Measurements from ENCODE around the gene LPP. TPM values are rescaled to one million over a fixed set of nuclear protein-coding genes. Genes with fewer than 3 reads are reported as not detected.

Gene LPP
- total RNA-seq, 1 experiment from 2014 or later, result 120 TPM

GRCh38 chr3:188396900-188397299 lies 242.9 kb downstream of the LPP start:
- POLR2A ChIA-PET, result no interaction called here
- no peak overlapping the region for H3K27ac Mint-ChIP-seq (ENCODE audit: unreplicated experiment)

GRCh38 chr3:188397766-188398705 lies 244.1 kb downstream of the LPP start:
- TF ChIP-seq CTCF (IDR thresholded peaks at IDR 0.05; ENCODE audit: insufficient read depth in 1 of 2, low read depth in 1 of 2, low read length in 1 of 2, severe bottlenecking in 1 of 2, unreplicated experiment in 1 of 2), result no peak
- peaks cover 20% of the 10 kb centered on the region for H3K4me1 ChIP-seq
- no peaks in the 10 kb centered on the region for H3K36me3 ChIP-seq (ENCODE audit: control insufficient read depth, insufficient read depth, low read length)
- no peak overlapping the region for H3K4me3 ChIP-seq (ENCODE audit: low read depth, low read length)
- no peaks in the 10 kb centered on the region for H3K9me3 ChIP-seq
- intact Hi-C loops (cut with micrococcal nuclease; ENCODE audit: unreplicated experiment), result no loop called here
- BruUV-seq (replicated peaks), result no TSS peak
- POLR2A ChIA-PET, result no interaction called here
- DNase-seq, result no peak
- H3K27me3 ChIP-seq (replicated peaks; ENCODE audit: control insufficient read depth, insufficient read depth, low read length), result no peaks in the 10 kb centered on the region
- H3K36me3 Mint-ChIP-seq (ENCODE audit: insufficient read depth, unreplicated experiment), result peaks cover 23% of the 10 kb centered on the region
- peaks cover 27% of the 10 kb centered on the region for H3K4me1 Mint-ChIP-seq (ENCODE audit: low read depth, unreplicated experiment)
- no peaks in the 10 kb centered on the region for H3K9me3 Mint-ChIP-seq (ENCODE audit: unreplicated experiment)
- no peak overlapping the region for H3K27ac Mint-ChIP-seq (ENCODE audit: unreplicated experiment)
- no peaks in the 10 kb centered on the region for H3K27me3 Mint-ChIP-seq (ENCODE audit: insufficient read depth, unreplicated experiment)
- no peak overlapping the region for H3K4me3 Mint-ChIP-seq (ENCODE audit: unreplicated experiment)
- CTCF ChIA-PET, result no interaction called here

More at GRCh38 chr3:188396900-188397299, 242.9 kb downstream of the LPP start:
- TF ChIP-seq CTCF (IDR thresholded peaks at IDR 0.05; ENCODE audit: insufficient read depth in 1 of 2, low read depth in 1 of 2, low read length in 1 of 2, severe bottlenecking in 1 of 2, unreplicated experiment in 1 of 2), result no peak
- H3K4me3 Mint-ChIP-seq (ENCODE audit: unreplicated experiment), result no peak overlapping the region
- H3K4me3 ChIP-seq (ENCODE audit: low read depth, low read length), result no peak overlapping the region
- no TSS peak for BruUV-seq (replicated peaks)
- intact Hi-C loops (cut with micrococcal nuclease; ENCODE audit: unreplicated experiment), result no loop called here
- DNase-seq, result no peak
- H3K27me3 Mint-ChIP-seq (ENCODE audit: insufficient read depth, unreplicated experiment), result no peaks in the 10 kb centered on the region
- peaks cover 23% of the 10 kb centered on the region for H3K36me3 Mint-ChIP-seq (ENCODE audit: insufficient read depth, unreplicated experiment)
- H3K9me3 Mint-ChIP-seq (ENCODE audit: unreplicated experiment), result no peaks in the 10 kb centered on the region
- CTCF ChIA-PET, result no interaction called here
- H3K4me1 Mint-ChIP-seq (ENCODE audit: low read depth, unreplicated experiment), result peaks cover 27% of the 10 kb centered on the region
- no peaks in the 10 kb centered on the region for H3K9me3 ChIP-seq
- peaks cover 20% of the 10 kb centered on the region for H3K4me1 ChIP-seq
- no peaks in the 10 kb centered on the region for H3K27me3 ChIP-seq (replicated peaks; ENCODE audit: control insufficient read depth, insufficient read depth, low read length)
- H3K36me3 ChIP-seq (ENCODE audit: control insufficient read depth, insufficient read depth, low read length), result no peaks in the 10 kb centered on the region

GRCh38 chr3:188400494-188401243 lies 246.7 kb downstream of the LPP start:
- no peak for DNase-seq
- Histone ChIP-seq H3K9me3 (no peaks in the 10 kb centered on the region), H3K4me1 (peaks cover 5% of the 10 kb centered on the region; the same call in 1 of the 2 replicates), H3K4me3 (ENCODE audit: low read depth, low read length) (no peak overlapping the region), H3K36me3 (ENCODE audit: control insufficient read depth, insufficient read depth, low read length) (no peaks in the 10 kb centered on the region), H3K27me3 (replicated peaks; ENCODE audit: control insufficient read depth, insufficient read depth, low read length) (no peaks in the 10 kb centered on the region)
- Mint-ChIP-seq H3K9me3 (ENCODE audit: unreplicated experiment) (no peaks in the 10 kb centered on the region), H3K4me1 (ENCODE audit: low read depth, unreplicated experiment) (peaks cover 27% of the 10 kb centered on the region), H3K4me3 (ENCODE audit: unreplicated experiment) (no peak overlapping the region), H3K27ac (ENCODE audit: unreplicated experiment) (no peak overlapping the region), H3K27me3 (ENCODE audit: insufficient read depth, unreplicated experiment) (no peaks in the 10 kb centered on the region), H3K36me3 (ENCODE audit: insufficient read depth, unreplicated experiment) (peaks cover 28% of the 10 kb centered on the region)
- ChIA-PET CTCF (interaction anchor here (0.5 kb wide), 1 partner anchor 38 kb away, joined by 5 read pairs; no protein-coding TSS in a partner anchor), POLR2A (no interaction called here)
- no peak for TF ChIP-seq CTCF (IDR thresholded peaks at IDR 0.05; ENCODE audit: insufficient read depth in 1 of 2, low read depth in 1 of 2, low read length in 1 of 2, severe bottlenecking in 1 of 2, unreplicated experiment in 1 of 2)
- BruUV-seq (replicated peaks), result no TSS peak
- intact Hi-C loops (cut with micrococcal nuclease; ENCODE audit: unreplicated experiment), result no loop called here

Measured in Caco-2 (cell line).